DMS53 (cell line): ENCODE measurements around the gene DLD.
A peak's percentile ranks its signal among the peaks of the same experiment; 100 is the strongest.
"Not testable (repeated sequence)": the region's sequence is repeated elsewhere in the genome, so short reads cannot be mapped to it uniquely, and the experiment has no call there.

ENCODE experiments used
- DNase-seq: peaks from one replicate; lab custom pipeline; 2025; lab: John Stamatoyannopoulos, UW

The DLD gene

DNA sequence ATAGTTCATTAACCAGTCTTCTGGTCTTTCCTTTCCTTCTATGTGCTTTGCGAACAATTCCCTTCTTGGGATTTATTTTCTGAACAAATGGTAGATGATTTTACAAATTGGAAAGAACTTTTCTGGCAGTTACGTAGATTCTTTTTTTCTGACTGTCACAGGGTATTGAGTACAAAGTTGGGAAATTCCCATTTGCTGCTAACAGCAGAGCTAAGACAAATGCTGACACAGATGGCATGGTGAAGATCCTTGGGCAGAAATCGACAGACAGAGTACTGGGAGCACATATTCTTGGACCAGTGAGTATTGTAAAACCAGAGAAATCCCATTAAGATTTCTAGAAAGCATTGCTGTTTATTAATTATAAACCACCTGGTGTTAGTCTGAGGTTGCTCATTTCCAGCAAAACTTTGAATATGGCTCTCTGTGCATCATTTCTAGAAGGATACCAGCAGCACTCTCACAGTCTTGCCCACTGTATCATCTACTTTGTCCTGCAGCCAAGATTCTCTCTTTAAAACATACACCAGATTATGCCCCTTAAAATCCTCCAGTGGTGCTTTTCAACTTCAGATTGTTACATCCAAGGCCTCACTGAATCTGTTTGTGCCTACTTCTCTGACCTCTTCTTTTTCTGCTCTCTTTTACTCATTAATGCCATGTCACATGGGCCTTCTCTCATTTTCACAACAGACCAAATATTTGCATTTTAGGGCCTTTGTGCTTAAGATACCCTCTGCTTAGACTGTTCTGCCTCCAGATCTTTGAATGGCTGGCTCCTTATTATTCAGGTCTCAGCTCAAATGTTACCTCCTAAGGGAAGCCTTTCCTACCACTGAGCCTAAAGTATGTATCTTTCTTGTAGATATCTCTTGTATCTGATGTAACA is 27.0 kb downstream of the DLD start:
- no peak for DNase-seq

DNA sequence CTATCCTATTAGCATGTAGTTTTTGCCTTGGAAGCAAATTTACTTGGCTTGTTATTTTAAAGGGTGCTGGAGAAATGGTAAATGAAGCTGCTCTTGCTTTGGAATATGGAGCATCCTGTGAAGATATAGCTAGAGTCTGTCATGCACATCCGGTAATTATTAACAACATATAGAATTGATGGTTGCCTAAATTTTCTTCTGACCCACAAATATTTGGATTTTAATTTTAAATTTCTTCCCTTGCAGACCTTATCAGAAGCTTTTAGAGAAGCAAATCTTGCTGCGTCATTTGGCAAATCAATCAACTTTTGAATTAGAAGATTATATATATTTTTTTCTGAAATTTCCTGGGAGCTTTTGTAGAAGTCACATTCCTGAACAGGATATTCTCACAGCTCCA is 28.0 kb downstream of the DLD start:
- no peak for DNase-seq

DNA sequence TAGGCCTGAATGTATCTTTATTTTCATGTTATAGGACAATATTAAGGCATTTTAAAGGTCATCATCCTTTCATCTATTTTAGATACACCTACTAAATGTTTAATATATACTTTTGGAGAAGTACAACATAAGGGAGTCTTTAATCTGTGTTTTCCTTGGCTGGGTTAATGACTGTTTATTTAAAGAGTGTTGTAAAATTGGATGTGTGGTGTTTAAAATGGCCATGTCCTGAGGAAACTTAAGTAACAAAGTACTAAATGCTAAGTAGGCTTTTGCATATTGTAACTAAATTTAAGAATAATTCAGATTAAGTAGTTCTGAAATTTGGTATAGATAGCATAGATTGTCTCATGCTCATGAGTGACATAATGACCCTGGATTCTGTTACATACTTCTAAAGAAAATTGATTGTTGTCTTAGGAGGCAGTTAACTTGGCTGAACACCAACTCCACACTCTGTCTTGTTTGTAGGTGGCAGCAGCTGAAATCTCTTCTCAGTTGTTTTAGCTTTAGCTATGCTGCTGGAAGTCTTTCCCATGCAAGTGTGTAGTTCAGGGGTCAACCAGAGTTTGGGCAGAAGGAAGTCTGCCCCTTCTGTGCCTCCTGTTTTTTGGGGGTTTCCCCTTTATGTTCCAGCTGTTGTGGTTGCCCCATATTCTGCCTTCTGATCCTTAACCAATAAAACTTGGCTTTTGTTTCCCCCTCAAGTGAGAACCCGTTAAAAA is 29.2 kb downstream of the DLD start:
- no peak for DNase-seq

DNA sequence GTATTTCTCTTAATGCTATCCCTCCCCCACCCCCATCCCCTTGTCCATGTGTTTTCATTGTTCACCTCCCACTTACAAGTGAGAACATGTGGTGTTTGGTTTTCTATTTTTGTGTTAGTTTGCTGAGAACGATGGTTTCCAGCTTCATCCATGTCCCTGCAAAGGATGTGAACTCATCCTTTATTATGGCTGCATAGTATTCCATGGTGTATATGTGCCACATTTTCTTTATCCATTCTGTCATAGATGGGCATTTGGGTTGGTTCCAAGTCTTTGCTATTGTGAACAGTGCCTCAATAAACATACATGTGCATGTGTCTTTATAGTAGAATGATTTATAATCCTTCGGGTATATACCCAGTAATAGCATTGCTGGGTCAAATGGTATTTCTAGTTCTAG is 30.8 kb downstream of the DLD start:
- not testable (repeated sequence) for DNase-seq

DNA sequence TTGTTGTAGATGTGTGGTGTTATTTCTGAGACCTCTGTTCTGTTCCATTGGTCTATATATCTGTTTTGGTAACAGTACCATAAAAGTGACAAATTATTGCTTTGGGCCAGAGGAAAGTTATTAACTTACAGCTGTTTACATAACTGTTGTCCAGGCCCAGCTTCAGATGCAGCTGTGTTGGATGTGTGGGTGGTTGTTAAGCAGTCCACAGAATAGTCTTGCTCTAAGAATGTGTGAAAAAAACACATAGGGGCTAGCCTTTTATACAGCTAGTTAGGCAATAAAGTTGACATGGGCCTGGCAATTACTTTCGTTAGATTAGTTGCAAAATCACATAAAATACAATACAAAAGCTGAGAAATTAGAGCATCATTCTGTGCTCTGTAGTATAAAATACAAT is 31.9 kb downstream of the DLD start:
- no peak for DNase-seq

DNA sequence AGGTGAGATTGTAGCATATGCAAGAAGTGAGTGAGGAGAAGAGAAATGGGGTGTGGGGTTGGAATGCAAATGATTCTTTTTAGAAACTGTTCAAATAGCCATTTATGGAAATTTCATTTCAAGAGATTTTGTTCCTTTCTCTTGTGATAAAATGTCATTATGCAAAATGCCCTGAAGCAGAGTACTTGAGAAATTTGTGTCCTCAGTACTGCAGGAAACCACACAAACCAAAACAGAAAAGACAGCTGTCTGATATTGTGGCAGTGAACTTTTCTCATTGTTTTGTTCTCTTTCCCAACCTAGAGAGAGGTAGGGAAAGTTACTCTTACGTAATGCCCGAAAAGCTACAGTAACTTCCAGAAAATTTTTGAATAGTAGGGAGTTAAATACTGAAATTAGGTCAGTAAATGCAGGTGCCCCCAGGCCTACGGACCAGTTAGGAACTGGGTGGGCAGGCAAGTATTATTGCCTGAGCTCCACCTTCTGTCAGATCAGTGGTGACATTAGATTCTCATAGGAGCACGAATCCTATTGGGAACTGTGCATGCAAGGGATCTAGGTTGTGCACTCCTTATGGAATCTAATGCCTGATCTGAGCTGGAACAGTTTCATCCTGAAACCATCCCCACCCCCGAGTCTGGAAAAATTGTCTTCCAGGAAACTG is 34.0 kb downstream of the DLD start:
- no peak for DNase-seq

DNA sequence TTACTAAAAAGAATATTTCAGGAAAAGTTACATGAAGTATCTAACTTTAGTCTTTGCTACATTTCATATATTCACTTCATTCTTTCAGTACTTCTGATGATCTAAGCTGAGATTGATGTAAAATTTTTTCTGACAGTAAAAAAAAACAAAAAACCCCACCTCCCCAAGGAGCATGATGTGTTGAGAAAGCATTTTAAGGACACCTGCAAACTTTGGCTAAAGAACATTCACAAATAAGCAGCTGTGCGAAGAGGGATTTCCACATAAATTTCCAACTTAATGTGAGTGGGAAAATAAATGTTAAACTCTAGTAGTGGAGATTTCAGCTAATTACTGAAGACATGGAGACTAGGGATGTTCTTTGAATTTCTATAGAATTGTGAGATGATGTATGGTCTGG is 35.5 kb downstream of the DLD start:
- DNase-seq = no peak

DNA sequence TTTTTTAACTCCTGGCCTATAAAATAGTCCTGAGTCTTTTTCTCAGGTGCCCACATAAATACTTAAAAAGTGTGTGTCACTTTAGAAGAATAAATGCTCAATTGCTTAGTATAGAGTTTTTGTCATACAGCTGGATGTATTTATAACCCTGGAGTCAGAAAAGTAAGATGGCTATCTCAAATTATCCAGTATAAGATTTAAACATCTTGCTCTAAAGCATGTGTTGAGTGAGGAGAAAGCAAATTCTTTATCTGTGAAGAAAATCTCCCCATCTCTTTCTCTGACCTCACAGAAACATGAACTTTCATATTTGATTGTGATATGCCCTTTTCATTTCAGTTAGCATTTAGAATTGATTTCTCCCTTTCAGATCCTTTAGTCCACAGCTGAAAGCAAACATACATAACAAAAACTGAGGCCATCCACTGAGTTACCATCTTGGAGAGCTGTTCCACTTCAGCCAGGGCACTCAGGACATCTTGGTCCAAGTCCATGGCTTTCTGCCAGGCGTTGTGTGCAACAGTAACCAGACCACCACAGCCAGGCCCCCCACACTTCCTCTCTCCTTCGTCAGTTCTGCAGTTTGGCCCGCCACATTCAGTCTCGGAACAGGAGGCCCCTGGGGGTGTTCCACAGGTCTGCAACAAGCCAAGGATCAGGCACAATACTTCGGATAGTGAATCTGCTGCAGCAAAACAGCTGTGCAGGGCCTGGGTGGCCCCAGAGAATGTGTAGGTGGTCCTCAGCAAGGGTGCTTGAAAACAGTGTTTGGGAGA is 40.9 kb downstream of the DLD start:
- DNase-seq = no peak

DNA sequence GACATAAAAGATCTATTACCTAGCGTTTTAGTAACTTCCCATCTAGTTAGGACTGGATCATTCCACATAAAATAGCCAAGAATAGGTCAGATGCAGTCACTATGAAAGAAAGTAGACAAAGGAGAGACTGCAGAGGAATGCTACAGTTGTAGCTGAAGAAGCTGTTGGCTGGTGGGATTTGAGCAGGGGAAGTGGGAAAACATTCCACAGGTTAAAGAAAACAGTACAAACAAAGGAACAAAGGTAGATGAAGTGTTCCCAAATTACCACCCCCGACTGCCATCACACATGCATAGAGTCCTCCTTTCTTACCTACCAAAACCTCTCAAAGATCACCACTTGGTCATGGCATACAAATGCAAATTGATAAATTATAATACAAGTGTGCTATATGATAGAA is 41.8 kb downstream of the DLD start:
- DNase-seq = no peak

DNA sequence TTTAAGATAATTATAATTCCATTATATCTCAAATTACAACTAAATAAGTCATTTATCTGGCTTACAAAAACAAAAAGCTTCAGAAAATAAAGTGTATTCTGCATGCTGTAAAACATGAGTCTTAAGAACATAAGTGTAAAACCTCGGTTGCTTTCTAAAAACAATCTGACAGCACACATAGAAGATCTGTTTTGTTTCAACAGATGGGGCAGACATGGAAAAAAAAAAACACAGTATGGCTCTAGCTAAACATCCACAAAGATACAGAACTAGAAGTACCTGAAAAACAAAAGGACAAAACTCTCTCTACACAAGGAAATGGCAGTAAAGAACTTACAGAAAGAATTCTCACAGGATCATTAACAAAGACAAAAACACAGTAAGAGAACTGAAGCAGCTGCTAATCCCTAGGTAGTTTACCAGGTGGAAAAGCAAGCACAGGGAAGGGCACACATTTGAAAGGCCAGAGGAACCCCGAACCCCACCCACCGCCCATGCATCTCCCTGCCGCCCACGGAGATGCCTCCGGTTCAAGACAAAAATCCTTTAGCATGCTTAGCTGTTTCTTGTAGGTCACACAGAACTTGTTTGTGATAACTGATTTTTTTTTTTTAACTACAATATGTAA is 42.5 kb downstream of the DLD start:
- no peak for DNase-seq

DNA sequence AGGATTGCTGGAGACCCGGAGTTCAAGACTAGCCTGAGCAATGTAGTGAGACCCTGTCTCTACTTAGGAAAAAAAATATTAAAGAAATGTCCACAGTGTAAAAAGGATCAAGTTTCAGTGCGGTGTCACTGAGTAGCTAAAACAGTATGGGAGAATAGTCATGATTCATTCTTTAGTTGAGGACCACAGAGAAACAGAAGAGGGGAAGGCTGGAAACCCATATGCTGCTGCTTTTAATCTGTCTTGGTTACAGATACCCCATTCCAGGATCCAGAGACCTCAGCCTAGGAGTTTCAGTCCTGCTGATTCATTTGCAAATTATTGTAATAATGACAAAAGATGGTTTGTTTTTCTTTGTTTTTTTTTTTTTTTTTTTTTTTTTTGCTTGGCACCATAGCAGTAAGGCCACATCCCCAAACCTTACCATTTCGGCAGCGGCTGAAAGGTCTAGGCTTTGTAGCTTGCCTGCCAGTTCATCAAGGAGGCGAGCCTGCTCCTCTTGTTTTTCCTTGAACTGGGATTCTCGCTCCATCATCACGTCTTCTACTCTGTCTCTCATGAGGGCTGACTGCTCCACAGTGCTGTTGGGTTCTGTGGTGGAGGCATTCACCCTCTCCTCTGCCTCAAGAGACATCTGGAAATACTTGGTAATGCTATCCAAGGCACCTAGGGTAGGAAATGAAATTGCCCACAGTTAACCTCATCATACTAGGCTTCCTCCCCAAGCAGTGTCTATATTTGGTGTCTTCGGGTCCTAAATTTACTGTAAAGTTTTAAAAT is 44.2 kb downstream of the DLD start:
- peak; percentile 39 for DNase-seq

DNA sequence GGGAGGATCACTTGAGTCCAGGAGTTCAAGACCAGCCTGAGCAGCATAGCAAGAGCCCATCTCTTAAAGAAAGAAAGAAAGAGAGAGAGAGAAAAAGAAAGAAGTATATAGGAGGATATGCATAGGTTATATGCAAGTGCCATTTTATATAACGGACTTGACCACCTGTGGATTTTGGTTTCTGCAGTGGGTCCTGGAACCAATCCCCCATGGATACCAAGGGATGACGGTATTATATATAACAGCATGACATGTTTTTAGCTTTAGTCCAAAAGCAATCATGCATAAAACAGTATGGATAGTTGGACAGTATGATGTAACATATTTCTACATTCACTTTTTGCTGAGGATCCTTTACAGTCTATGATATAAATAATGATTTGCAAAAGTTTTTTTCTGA is 45.3 kb downstream of the DLD start:
- DNase-seq = no peak

DNA sequence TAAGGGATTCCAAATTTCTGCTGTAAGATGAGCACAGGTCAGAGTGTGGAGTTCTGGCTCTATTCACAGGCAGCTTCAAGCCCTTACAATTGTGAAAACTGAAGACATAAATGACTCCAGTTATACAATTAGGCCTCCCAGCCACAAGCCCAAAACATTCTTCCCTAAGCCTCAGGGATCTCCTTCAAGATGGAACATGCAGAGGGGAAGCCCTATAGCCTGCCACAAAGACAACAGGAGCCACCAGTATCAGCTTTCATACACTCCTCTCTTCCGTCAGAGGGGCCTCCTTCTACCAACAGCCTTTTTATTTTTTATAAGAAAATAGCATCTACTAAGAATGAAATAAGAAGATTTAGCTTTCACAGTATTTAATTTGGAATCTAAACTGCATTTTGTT is 46.5 kb downstream of the DLD start:
- no peak for DNase-seq

DNA sequence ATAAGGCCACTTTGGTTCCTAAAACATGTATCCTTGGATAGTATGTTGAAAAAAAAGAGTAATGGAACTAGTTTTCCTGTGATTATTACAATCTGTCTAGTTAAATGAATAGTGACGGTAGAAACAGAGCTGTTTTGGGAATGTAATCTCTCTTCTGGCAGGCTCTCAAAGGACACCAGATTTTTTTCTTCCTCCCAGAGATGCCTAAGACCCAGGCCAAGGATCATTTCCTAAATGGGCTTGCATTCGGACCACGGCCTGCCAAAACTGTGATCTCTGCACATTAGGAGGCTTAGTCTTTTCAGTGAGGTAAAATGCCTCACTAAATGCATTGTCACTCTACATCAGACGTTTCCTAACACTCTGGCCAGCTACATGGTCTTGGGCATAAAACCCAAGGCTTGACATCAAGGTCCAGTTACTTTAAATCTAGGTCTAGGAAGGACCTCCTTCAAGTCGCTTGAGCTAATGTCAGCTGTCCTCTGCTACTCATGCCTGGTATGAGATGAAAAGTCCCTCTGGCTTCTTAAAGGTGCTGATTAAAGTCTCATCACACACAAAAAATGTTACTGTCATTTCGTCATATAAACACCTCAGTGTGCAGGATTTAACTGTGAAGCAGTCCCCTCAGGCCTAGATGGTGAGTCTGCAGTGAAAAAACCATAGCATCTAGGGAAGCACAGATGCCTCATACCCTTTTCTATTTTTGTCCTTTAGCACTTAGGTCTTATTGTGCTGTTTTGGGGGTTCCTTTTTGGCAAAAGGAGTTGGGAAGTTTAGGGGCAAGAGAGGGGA is 47.7 kb downstream of the DLD start:
- no peak for DNase-seq

DNA sequence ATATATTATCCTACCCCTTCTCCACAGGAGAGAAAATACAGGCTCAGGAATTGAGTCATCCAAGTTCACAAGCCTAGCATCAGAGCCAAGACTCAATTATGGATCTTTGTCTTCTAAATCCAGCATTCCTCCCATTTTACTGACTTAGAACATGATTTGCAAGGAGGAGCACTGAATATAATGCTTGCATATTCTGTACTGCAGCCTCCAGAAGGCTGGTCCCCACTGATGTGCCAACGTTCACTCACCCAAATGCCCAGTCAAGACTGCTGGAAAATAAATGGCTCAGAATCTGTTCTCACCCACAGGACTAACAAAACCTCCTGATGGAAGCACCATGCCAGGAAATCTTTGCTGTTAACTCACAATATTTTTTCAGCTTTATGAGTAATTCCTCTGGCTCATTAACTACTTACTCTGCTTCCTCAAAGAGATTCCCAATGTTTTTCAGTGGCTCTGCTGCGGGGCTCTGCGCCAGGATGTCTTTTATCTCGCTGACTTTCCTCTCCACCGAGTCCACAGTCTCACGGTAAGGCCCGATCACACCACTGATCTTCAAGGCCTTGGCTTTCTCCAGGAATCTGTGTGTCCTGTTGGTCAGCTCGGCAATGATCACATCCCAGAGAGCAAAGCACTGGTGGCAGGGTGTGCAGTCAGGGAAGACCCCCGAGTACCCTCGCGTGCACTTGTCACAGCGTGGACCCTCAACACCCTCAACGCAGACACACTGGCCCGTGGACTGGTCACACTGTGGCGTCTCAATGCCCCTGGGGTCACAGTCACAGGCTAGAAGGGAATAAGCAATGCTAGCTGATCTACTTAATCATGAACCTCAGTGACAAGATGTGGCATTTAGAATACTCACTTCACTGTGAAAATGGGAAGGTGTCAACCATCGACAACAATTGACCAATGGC is 48.8 kb downstream of the DLD start:
- no peak for DNase-seq

DNA sequence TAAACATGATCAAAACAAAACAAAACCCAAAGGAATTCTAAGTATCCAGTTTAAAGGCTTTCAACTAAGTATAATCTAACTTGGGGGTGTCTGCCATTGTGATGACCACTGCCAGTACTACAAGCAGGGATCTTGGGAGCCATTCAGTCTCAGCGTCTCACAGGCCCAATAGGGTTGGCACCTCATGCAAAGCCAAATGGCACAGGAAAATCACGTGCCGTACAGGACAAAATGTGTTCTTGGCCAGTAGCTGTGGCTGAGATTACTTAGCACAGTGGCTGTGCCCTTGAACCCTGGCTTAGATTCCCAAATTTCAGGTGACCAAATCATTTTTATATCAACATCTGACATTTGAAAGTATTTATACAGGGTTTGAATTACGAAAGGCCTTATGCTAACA is 50.0 kb downstream of the DLD start:
- DNase-seq = no peak

DNA sequence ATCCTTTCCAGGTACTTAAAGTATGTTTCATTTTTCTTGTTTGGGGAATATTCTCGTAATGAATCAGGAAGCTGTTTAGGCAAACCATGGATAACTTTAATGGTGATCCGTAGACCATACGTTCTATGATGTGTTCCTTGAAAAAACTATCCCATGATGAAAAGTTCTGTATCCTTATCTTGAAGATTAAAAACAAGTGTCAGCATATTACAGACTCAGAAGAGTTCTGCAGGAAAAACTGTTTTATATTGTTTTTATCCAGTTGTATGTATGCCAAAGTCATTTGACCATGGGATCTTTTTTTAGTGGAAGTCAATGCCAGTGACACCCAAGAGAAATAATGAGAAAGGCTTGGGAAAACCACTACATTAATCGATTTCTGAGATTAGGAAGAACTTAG is 52.0 kb downstream of the DLD start:
- DNase-seq = no peak

DNA sequence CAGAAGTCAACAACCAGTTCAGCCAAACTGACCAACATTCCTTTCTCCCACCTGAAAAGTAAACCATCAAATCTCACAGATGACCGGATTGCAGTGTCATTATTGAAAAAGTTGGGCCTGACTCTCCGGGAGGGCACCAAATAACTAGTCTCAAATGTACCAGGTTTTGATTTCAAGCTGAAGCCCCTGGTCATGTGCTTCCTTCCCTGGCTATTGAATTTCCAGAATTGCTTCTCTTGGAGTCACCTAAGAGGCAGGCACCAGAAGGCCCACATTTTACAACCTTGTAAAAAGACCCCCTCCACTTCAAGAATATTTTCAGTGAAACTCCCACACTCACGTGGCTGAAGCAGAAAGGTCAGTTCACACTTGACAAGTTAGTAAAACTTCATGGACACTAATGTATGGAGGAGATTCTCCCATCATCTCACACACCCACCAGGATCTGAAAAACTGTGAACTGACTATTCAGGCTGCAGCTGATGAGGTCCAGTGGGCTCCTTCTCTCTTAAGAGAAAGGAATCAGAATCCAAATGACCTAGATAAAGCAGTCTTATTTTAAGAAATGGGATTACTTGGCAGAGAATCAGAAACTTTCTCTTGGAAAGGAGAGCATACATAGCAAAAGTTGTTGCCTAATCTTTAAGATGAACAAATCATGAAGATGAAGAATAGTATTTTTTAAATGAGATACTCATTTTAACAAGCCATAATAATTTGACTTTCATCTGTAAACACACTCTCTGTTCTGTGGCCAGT is 53.6 kb downstream of the DLD start:
- DNase-seq = no peak
